Tibial nerve (tissue), 4 donors: ENCODE measurements around the gene COX11. TPM values are rescaled to one million over a fixed set of nuclear protein-coding genes. Genes with fewer than 3 reads are reported as not detected.

Experiments
- DNase-seq, 2 donors: peaks; one replicate each; pipeline ENCODE4 v3.0.0-alpha.2; 2019; ENCODE audit warnings: low spot score in 2 of 2
- H3K27ac ChIP-seq, 4 donors: fragments of 200-600 bp; sonication (generic) in 3 of 4; one replicate each; pipeline ENCODE4 v1.5.1; 2017 to 2019; ENCODE audit warnings: mild to moderate bottlenecking in 1 of 4
- H3K27me3 ChIP-seq, 2 donors: fragments of 200-600 bp; sonication (generic) in 1 of 2; one replicate each; pipeline versions ENCODE4 v1.5.1 to v1.6.0; 2017 to 2019
- H3K36me3 ChIP-seq, 3 donors: fragments of 200-600 bp; sonication (generic); one replicate each; pipeline ENCODE4 v1.5.1; 2018 to 2019
- H3K4me1 ChIP-seq, 4 donors: fragments of 200-600 bp; sonication (generic) in 3 of 4; one replicate each; pipeline ENCODE4 v1.5.1; 2017 to 2019
- H3K4me3 ChIP-seq, 4 donors: fragments of 200-600 bp; sonication (generic) in 3 of 4; one replicate each; pipeline ENCODE4 v1.5.1; 2017 to 2019; ENCODE audit warnings: mild to moderate bottlenecking in 1 of 4, moderate library complexity in 1 of 4
- H3K9me3 ChIP-seq, 4 donors: fragments of 200-600 bp; sonication (generic) in 3 of 4; one replicate each; pipeline ENCODE4 v1.5.1; 2017 to 2019
- EP300 ChIP-seq, 2 donors: sonication (generic); formaldehyde crosslinking; IDR thresholded peaks; one replicate each; pipeline ENCODE4 v1.6.1; 2017; ENCODE audit warnings: antibody characterized with exemption in 2 of 2, mild to moderate bottlenecking in 1 of 2
- POLR2A ChIP-seq, 2 donors: fragments of 450-650 bp; IDR thresholded peaks; one replicate each; pipeline ENCODE4 v1.6.1; 2017; ENCODE audit warnings: antibody characterized with exemption in 2 of 2, mild to moderate bottlenecking in 2 of 2, moderate library complexity in 2 of 2
- WGBS, 2 donors: methylation state at CpG; one replicate each; pipeline ENCODE4 v1.1.5; 2018; 5-methylcytosine and 5-hydroxymethylcytosine counted together
- total RNA-seq, 4 donors: library from RNA; depleted of rRNA; stranded (reverse); fragments of >200 nt; gene quantifications; one replicate each; pipeline ENCODE4 v1.1.0, GENCODE V29; 2016
- TF ChIP-seq, protein P1 (sequence below), 5 experiments: fragments of 200-600 bp in 3 of 5; fragments of 450-650 bp in 2 of 5; sonication (generic) in 3 of 5; IDR thresholded peaks; one replicate each; pipeline ENCODE4 v1.5.1; 2016 to 2019; ENCODE audit warnings: antibody characterized with exemption in 5 of 5, mild to moderate bottlenecking in 3 of 5, moderate library complexity in 2 of 5

Gene COX11
- 100 to 1,000 TPM in 1 of 4 donors, 10 to 100 TPM in 3; 50.7 to 105 (median 81.1) TPM for total RNA-seq

- H3K27ac ChIP-seq: peak within 1 kb of the TSS; percentile 37 to 91 (median 88)
- H3K4me3 ChIP-seq: peak within 1 kb of the TSS; percentile 74 to 94 (median 87)
- peaks cover 0 to 12% (median 0%) of the 10 kb centered on the region in 3 donors for H3K36me3 ChIP-seq
- TF ChIP-seq POLR2A (IDR thresholded peaks at IDR 0.05): peak; percentile 72 to 74
- peak; percentile 77 to 87 for TF ChIP-seq EP300 (IDR thresholded peaks at IDR 0.05)
- TF ChIP-seq, protein P1, sequence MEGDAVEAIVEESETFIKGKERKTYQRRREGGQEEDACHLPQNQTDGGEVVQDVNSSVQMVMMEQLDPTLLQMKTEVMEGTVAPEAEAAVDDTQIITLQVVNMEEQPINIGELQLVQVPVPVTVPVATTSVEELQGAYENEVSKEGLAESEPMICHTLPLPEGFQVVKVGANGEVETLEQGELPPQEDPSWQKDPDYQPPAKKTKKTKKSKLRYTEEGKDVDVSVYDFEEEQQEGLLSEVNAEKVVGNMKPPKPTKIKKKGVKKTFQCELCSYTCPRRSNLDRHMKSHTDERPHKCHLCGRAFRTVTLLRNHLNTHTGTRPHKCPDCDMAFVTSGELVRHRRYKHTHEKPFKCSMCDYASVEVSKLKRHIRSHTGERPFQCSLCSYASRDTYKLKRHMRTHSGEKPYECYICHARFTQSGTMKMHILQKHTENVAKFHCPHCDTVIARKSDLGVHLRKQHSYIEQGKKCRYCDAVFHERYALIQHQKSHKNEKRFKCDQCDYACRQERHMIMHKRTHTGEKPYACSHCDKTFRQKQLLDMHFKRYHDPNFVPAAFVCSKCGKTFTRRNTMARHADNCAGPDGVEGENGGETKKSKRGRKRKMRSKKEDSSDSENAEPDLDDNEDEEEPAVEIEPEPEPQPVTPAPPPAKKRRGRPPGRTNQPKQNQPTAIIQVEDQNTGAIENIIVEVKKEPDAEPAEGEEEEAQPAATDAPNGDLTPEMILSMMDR (IDR thresholded peaks at IDR 0.05): peak in 4 of 5 experiments; percentile 8 to 44 (median 20)
- DNase-seq: peak; percentile 89 to 90
- H3K9me3 ChIP-seq: no peaks in the 10 kb centered on the region
- WGBS, 2 donors: 1% methylated on average over 46 to 51 of the region's 57 CpGs
- no peaks in the 10 kb centered on the region for H3K27me3 ChIP-seq
- H3K4me1 ChIP-seq: peaks cover 0 to 34% (median 12%) of the 10 kb centered on the region in 4 donors
These were observed at the start of gene COX11, which contains the start of gene STXBP4 for GRCh38 chr17:54968262-54968987. COX11 (minus strand) TSS chr17:54968654; CDS start chr17:54968646, 8 bp downstream. STXBP4 (plus strand) TSS chr17:54968765; CDS start chr17:54986220, 17,455 bp downstream.

- Histone ChIP-seq H3K4me1 (no peaks in the 10 kb centered on the region), H3K27me3 (no peaks in the 10 kb centered on the region), H3K4me3 (no peak overlapping the region), H3K27ac (no peak overlapping the region), H3K9me3 (no peaks in the 10 kb centered on the region), H3K36me3 (peaks cover 0 to 53% (median 0%) of the 10 kb centered on the region in 3 donors)
- TF ChIP-seq, protein P1 (IDR thresholded peaks at IDR 0.05): peak in 2 of 5 experiments; percentile 10 to 12
- no peak for TF ChIP-seq POLR2A (IDR thresholded peaks at IDR 0.05)
- DNase-seq: no peak
- 90 to 93% methylated on average over 1 of the region's 1 CpG for WGBS, 2 donors
These were observed 37.1 kb upstream of the COX11 start for GRCh38 chr17:55005520-55005919.

GRCh38 chr17:55004484-55004883, 36.0 kb upstream of the COX11 start:
- H3K4me3 ChIP-seq: no peak overlapping the region
- H3K36me3 ChIP-seq: peaks cover 0 to 58% (median 0%) of the 10 kb centered on the region in 3 donors
- DNase-seq: no peak
- no peak overlapping the region for H3K27ac ChIP-seq
- 81 to 82% methylated on average over 5 of the region's 5 CpGs for WGBS, 2 donors
- no peaks in the 10 kb centered on the region for H3K4me1 ChIP-seq
- TF ChIP-seq, protein P1 (IDR thresholded peaks at IDR 0.05): no peak
- TF ChIP-seq POLR2A (IDR thresholded peaks at IDR 0.05) (no peak), EP300 (IDR thresholded peaks at IDR 0.05) (no peak)
- H3K27me3 ChIP-seq: no peaks in the 10 kb centered on the region
- no peaks in the 10 kb centered on the region for H3K9me3 ChIP-seq

GRCh38 chr17:55002458-55002857, 34.0 kb upstream of the COX11 start:
- no peak overlapping the region for H3K4me3 ChIP-seq
- H3K27ac ChIP-seq: no peak overlapping the region
- TF ChIP-seq EP300 (IDR thresholded peaks at IDR 0.05): no peak
- no peaks in the 10 kb centered on the region for H3K4me1 ChIP-seq
- H3K9me3 ChIP-seq: no peaks in the 10 kb centered on the region
- DNase-seq: no peak
- H3K27me3 ChIP-seq: no peaks in the 10 kb centered on the region
- H3K36me3 ChIP-seq: peaks cover 0 to 46% (median 0%) of the 10 kb centered on the region in 3 donors

DNA sequence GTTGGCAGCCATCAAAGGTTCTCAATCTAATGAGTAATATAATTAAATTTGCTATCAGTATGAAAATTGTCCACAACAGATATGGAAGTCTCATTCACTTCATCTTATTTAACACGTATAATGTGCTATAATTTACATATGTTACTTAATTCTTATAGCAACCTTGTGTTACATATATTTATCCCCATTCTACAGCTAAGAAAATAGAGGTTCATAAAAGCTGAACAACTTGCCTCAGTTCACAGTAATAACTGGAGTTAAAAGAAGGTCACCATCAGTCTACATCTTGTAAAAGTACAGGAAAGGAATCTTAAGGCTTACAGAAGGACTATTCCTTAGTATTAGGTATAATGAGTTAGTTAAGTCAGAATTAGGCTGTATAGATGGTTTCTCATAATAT, 28.0 kb upstream of the COX11 start:
- Histone ChIP-seq H3K4me1 (no peaks in the 10 kb centered on the region), H3K27ac (no peak overlapping the region), H3K27me3 (no peaks in the 10 kb centered on the region), H3K4me3 (no peak overlapping the region), H3K9me3 (no peaks in the 10 kb centered on the region), H3K36me3 (peaks cover 0 to 6% (median 0%) of the 10 kb centered on the region in 3 donors)
- no peak for TF ChIP-seq EP300 (IDR thresholded peaks at IDR 0.05)
- no peak for DNase-seq
- WGBS, 2 donors: 95 to 97% methylated on average over 1 of the region's 1 CpG
